ENCODE results near the gene CSF1R.

The CSF1R gene

GRCh38 chr5:150108711-150109514, 22.6 kb upstream of the CSF1R start:
- Histone ChIP-seq H3K4me2 (ENCODE audit: low read length) (no peak overlapping the region), H3K9me3 (ENCODE audit: control insufficient read depth, insufficient read depth, low read length) (no peaks in the 10 kb centered on the region), H3K4me1 (ENCODE audit: control insufficient read depth, low read length) (no peaks in the 10 kb centered on the region), H3K36me3 (ENCODE audit: control insufficient read depth, low read length) (no peaks in the 10 kb centered on the region), H3F3A (ENCODE audit: control insufficient read depth, insufficient read depth) (no peaks in the 10 kb centered on the region), H3K27me3 (ENCODE audit: control insufficient read depth, low read length) (peaks cover 7% of the 10 kb centered on the region; the same call in 1 of the 2 replicates), H3K9me2 (replicated peaks; ENCODE audit: control insufficient read depth, low read length) (no peaks in the 10 kb centered on the region), H3K27ac (ENCODE audit: low read depth, low read length) (no peak overlapping the region), H3K4me3 (ENCODE audit: low read length) (no peak overlapping the region), H4K20me1 (ENCODE audit: control insufficient read depth, insufficient read depth, low read depth, low read length) (no peaks in the 10 kb centered on the region), H3K79me2 (ENCODE audit: control insufficient read depth, low read length) (no peaks in the 10 kb centered on the region)
- TF ChIP-seq EZH2phosphoT487 (IDR thresholded peaks at IDR 0.05; ENCODE audit: borderline replicate concordance, low read length) (no peak), CTCF (IDR thresholded peaks at IDR 0.05; ENCODE audit: low read depth, low read length, poor library complexity, severe bottlenecking) (no peak)

- Histone ChIP-seq H3K36me3 (ENCODE audit: control insufficient read depth, low read length) (no peaks in the 10 kb centered on the region), H3K9me3 (ENCODE audit: control insufficient read depth, insufficient read depth, low read length) (no peaks in the 10 kb centered on the region), H3K27ac (ENCODE audit: low read depth, low read length) (no peak overlapping the region), H3K27me3 (ENCODE audit: control insufficient read depth, low read length) (peaks cover 7% of the 10 kb centered on the region; the same call in 1 of the 2 replicates), H3K4me2 (ENCODE audit: low read length) (no peak overlapping the region), H3K9me2 (replicated peaks; ENCODE audit: control insufficient read depth, low read length) (no peaks in the 10 kb centered on the region), H3K4me3 (ENCODE audit: low read length) (no peak overlapping the region), H4K20me1 (ENCODE audit: control insufficient read depth, insufficient read depth, low read depth, low read length) (no peaks in the 10 kb centered on the region), H3F3A (ENCODE audit: control insufficient read depth, insufficient read depth) (no peaks in the 10 kb centered on the region), H3K4me1 (ENCODE audit: control insufficient read depth, low read length) (no peaks in the 10 kb centered on the region), H3K79me2 (ENCODE audit: control insufficient read depth, low read length) (no peaks in the 10 kb centered on the region)
- no peak for TF ChIP-seq CTCF (IDR thresholded peaks at IDR 0.05; ENCODE audit: low read depth, low read length, poor library complexity, severe bottlenecking)
- TF ChIP-seq EZH2phosphoT487 (IDR thresholded peaks at IDR 0.05; ENCODE audit: borderline replicate concordance, low read length) = no peak
These were observed 21.6 kb upstream of the CSF1R start for GRCh38 chr5:150107909-150108447.

- H3K79me2 ChIP-seq (ENCODE audit: control insufficient read depth, low read length) = no peaks in the 10 kb centered on the region
- H3K36me3 ChIP-seq (ENCODE audit: control insufficient read depth, low read length) = no peaks in the 10 kb centered on the region
- no peak for TF ChIP-seq CTCF (IDR thresholded peaks at IDR 0.05; ENCODE audit: low read depth, low read length, poor library complexity, severe bottlenecking)
- TF ChIP-seq EZH2phosphoT487 (IDR thresholded peaks at IDR 0.05; ENCODE audit: borderline replicate concordance, low read length) = no peak
- no peaks in the 10 kb centered on the region for H3K9me3 ChIP-seq (ENCODE audit: control insufficient read depth, insufficient read depth, low read length)
- H3K4me3 ChIP-seq (ENCODE audit: low read length) = no peak overlapping the region
- no peaks in the 10 kb centered on the region for H3K4me1 ChIP-seq (ENCODE audit: control insufficient read depth, low read length)
- H3K27ac ChIP-seq (ENCODE audit: low read depth, low read length) = no peak overlapping the region
- no peaks in the 10 kb centered on the region for H4K20me1 ChIP-seq (ENCODE audit: control insufficient read depth, insufficient read depth, low read depth, low read length)
- H3K4me2 ChIP-seq (ENCODE audit: low read length) = no peak overlapping the region
- H3K9me2 ChIP-seq (replicated peaks; ENCODE audit: control insufficient read depth, low read length) = no peaks in the 10 kb centered on the region
- no peaks in the 10 kb centered on the region for H3F3A ChIP-seq (ENCODE audit: control insufficient read depth, insufficient read depth)
- H3K27me3 ChIP-seq (ENCODE audit: control insufficient read depth, low read length) = peaks cover 7% of the 10 kb centered on the region; the same call in 1 of the 2 replicates
These were observed 20.5 kb upstream of the CSF1R start for GRCh38 chr5:150106674-150107426.

All from DOHH2 (cell line).